ENCODE measurements around the gene TEC.

DNA sequence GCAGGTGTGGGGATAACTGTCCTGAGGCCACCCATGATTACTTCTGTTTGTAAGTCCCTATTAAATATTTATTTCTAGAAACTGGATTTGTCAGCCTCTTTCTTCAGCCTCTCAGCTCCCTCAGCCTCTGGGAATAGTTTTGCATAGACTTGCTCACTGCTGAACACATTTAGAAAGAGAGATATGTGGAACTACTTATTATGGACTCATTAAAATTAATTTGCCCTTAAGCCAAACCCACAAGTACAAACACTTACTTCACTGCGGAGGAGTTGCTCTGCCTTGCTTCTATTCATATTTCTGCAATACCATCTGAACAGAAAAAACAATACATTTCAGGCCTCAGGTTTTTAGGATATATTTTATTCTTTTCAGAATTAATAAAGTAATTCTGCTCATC lies 113.2 kb downstream of the TEC start:
- TF ChIP-seq, protein P1, sequence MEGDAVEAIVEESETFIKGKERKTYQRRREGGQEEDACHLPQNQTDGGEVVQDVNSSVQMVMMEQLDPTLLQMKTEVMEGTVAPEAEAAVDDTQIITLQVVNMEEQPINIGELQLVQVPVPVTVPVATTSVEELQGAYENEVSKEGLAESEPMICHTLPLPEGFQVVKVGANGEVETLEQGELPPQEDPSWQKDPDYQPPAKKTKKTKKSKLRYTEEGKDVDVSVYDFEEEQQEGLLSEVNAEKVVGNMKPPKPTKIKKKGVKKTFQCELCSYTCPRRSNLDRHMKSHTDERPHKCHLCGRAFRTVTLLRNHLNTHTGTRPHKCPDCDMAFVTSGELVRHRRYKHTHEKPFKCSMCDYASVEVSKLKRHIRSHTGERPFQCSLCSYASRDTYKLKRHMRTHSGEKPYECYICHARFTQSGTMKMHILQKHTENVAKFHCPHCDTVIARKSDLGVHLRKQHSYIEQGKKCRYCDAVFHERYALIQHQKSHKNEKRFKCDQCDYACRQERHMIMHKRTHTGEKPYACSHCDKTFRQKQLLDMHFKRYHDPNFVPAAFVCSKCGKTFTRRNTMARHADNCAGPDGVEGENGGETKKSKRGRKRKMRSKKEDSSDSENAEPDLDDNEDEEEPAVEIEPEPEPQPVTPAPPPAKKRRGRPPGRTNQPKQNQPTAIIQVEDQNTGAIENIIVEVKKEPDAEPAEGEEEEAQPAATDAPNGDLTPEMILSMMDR (IDR thresholded peaks at IDR 0.05) = no peak
- no peak for TF ChIP-seq POLR2A (IDR thresholded peaks at IDR 0.05)
